SK-N-SH treated with all-trans-retinoic acid at 6 μM for 48 hours (cell line): ENCODE measurements around the gene ATXN7.

Source experiments
- ATAC-seq: fragments of 200-7000 bp; cut with Tn5 transposase; 3 replicates; pipeline ENCODE4 v1.9.1; 2020; ENCODE audit warnings: mild to moderate bottlenecking, moderate library complexity
- ARNTL ChIP-seq: fragments of 450-650 bp; formaldehyde crosslinking; IDR thresholded peaks from 2 replicates; pipeline ENCODE4 v1.5.0; 2020; ENCODE audit warnings: low read depth, mild to moderate bottlenecking, moderate library complexity, borderline replicate concordance
- BACH2 ChIP-seq: fragments of 250-450 bp; sonication (Bioruptor Pico); IDR thresholded peaks from 2 replicates; pipeline ENCODE4 v1.9.0; 2021; ENCODE audit warnings: mild to moderate bottlenecking, borderline replicate concordance
- CSDC2 ChIP-seq: fragments of 250-450 bp; sonication (Bioruptor Pico); IDR thresholded peaks from 2 replicates; pipeline ENCODE4 v1.5.0; 2020; ENCODE audit warnings: mild to moderate bottlenecking, moderate library complexity
- ESRRG ChIP-seq: fragments of 250-450 bp; sonication (Bioruptor Pico); IDR thresholded peaks from 2 replicates; pipeline ENCODE4 v1.6.1; 2021; ENCODE audit warnings: mild to moderate bottlenecking
- GLIS3 ChIP-seq: fragments of 250-450 bp; sonication (Bioruptor Pico); IDR thresholded peaks from 2 replicates; pipeline ENCODE4 v1.5.0; 2020; ENCODE audit warnings: mild to moderate bottlenecking, moderate library complexity
- ISL1 ChIP-seq: fragments of 250-450 bp; sonication (Bioruptor Pico); IDR thresholded peaks from 2 replicates; pipeline ENCODE4 v2.1.2; 2022; ENCODE audit warnings: mild to moderate bottlenecking, moderate library complexity
- OSR1 ChIP-seq: fragments of 250-450 bp; sonication (Bioruptor Pico); IDR thresholded peaks from 2 replicates; pipeline ENCODE4 v1.8.0; 2022; ENCODE audit warnings: moderate library complexity, mild to moderate bottlenecking, inconsistent platforms
- PPARA ChIP-seq: fragments of 250-450 bp; sonication (Bioruptor Pico); IDR thresholded peaks from 2 replicates; pipeline ENCODE4 v1.5.0; 2020; ENCODE audit warnings: mild to moderate bottlenecking, borderline replicate concordance
- SNAI2 ChIP-seq: fragments of 250-450 bp; sonication (Bioruptor Pico); IDR thresholded peaks from 2 replicates; pipeline ENCODE4 v1.5.0; 2020; ENCODE audit warnings: mild to moderate bottlenecking, moderate library complexity
- TCF4 ChIP-seq: fragments of 250-450 bp; sonication (Bioruptor Pico); IDR thresholded peaks from 2 replicates; pipeline ENCODE4 v1.8.0; 2021; ENCODE audit warnings: mild to moderate bottlenecking, moderate library complexity, borderline replicate concordance
- TOX ChIP-seq: fragments of 250-450 bp; sonication (Bioruptor Pico); IDR thresholded peaks from 2 replicates; pipeline ENCODE4 v1.8.0; 2021; ENCODE audit warnings: mild to moderate bottlenecking, moderate library complexity, borderline replicate concordance
- ZC3H10 ChIP-seq: fragments of 250-450 bp; sonication (Bioruptor Pico); IDR thresholded peaks from 2 replicates; pipeline ENCODE4 v1.5.1; 2021; ENCODE audit warnings: mild to moderate bottlenecking, moderate library complexity
- ZFP3 ChIP-seq: fragments of 250-450 bp; sonication (Bioruptor Pico); IDR thresholded peaks from 2 replicates; pipeline ENCODE4 v1.5.0; 2020; ENCODE audit warnings: mild to moderate bottlenecking, moderate library complexity
- ZFP30 ChIP-seq: fragments of 450-650 bp; formaldehyde crosslinking; IDR thresholded peaks from 2 replicates; pipeline ENCODE4 v1.5.0; 2022; ENCODE audit warnings: mild to moderate bottlenecking, moderate library complexity
- ZNF565 ChIP-seq: fragments of 450-650 bp; formaldehyde crosslinking; conservative IDR thresholded peaks from 2 replicates; pipeline ENCODE4 v1.5.0; 2020; ENCODE audit warnings: low read depth, mild to moderate bottlenecking, moderate library complexity
- ZNF70 ChIP-seq: fragments of 450-650 bp; formaldehyde crosslinking; IDR thresholded peaks from 2 replicates; pipeline ENCODE4 v1.5.0; 2020; ENCODE audit warnings: mild to moderate bottlenecking, moderate library complexity
- ZNF8 ChIP-seq: fragments of 450-650 bp; formaldehyde crosslinking; IDR thresholded peaks from 2 replicates; pipeline ENCODE4 v1.5.0; 2020; ENCODE audit warnings: mild to moderate bottlenecking, moderate library complexity
- TF ChIP-seq, protein P1 (sequence below): fragments of 250-450 bp; sonication (Bioruptor Pico); IDR thresholded peaks from 2 replicates; pipeline ENCODE4 v1.5.1; 2020; ENCODE audit warnings: low read depth, mild to moderate bottlenecking, moderate library complexity
- TF ChIP-seq, protein P2 (sequence below): fragments of 250-450 bp; sonication (Bioruptor Pico); IDR thresholded peaks from 2 replicates; pipeline ENCODE4 v1.8.0; 2021; ENCODE audit warnings: low read depth, mild to moderate bottlenecking, moderate library complexity, borderline replicate concordance
- TF ChIP-seq, protein P3 (sequence below): fragments of 250-450 bp; sonication (Bioruptor Pico); IDR thresholded peaks from 2 replicates; pipeline ENCODE4 v1.8.0; 2020; ENCODE audit warnings: mild to moderate bottlenecking, moderate library complexity, borderline replicate concordance
- TF ChIP-seq, protein P4 (sequence below): fragments of 250-450 bp; sonication (Bioruptor Pico); IDR thresholded peaks from 2 replicates; pipeline ENCODE4 v1.5.0; 2020; ENCODE audit warnings: mild to moderate bottlenecking, moderate library complexity

Gene ATXN7

DNA sequence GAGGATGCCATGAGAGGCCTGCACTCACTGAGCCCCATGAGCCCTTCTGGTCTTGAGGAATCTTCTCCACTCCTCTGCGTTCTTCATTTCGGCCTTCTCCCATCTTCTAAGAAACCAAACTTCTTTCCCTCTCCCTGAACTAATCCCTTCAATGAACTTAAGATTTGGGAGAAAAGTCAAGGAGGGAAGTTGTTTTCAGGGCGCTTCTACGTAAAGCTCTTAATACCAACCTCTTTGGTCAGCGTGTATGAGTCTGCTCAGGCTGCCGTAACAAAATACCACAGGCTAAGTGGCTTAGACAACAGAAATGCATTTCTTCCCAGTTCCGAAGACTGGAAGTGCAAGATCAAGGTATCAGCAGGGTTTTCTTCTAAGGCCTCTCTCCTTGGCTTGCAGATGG, 173.4 kb downstream of the ATXN7 start:
- no peak for TF ChIP-seq SNAI2 (CRISPR knock-in tag)
- TF ChIP-seq CSDC2 (CRISPR knock-in tag) = no peak
- no peak for TF ChIP-seq ZNF70 (CRISPR knock-in tag)
- TF ChIP-seq, protein P1, sequence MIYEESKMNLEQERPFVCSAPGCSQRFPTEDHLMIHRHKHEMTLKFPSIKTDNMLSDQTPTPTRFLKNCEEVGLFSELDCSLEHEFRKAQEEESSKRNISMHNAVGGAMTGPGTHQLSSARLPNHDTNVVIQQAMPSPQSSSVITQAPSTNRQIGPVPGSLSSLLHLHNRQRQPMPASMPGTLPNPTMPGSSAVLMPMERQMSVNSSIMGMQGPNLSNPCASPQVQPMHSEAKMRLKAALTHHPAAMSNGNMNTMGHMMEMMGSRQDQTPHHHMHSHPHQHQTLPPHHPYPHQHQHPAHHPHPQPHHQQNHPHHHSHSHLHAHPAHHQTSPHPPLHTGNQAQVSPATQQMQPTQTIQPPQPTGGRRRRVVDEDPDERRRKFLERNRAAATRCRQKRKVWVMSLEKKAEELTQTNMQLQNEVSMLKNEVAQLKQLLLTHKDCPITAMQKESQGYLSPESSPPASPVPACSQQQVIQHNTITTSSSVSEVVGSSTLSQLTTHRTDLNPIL (CRISPR knock-in tag) = no peak
- no peak for TF ChIP-seq PPARA (CRISPR knock-in tag)
- TF ChIP-seq ISL1 (CRISPR knock-in tag) = no peak
- TF ChIP-seq, protein P2, sequence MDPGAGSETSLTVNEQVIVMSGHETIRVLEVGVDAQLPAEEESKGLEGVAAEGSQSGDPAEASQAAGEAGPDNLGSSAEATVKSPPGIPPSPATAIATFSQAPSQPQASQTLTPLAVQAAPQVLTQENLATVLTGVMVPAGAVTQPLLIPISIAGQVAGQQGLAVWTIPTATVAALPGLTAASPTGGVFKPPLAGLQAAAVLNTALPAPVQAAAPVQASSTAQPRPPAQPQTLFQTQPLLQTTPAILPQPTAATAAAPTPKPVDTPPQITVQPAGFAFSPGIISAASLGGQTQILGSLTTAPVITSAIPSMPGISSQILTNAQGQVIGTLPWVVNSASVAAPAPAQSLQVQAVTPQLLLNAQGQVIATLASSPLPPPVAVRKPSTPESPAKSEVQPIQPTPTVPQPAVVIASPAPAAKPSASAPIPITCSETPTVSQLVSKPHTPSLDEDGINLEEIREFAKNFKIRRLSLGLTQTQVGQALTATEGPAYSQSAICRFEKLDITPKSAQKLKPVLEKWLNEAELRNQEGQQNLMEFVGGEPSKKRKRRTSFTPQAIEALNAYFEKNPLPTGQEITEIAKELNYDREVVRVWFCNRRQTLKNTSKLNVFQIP (CRISPR knock-in tag) = no peak
- TF ChIP-seq ZNF8 = no peak
- TF ChIP-seq TCF4 = no peak
- TF ChIP-seq BACH2 (CRISPR knock-in tag) = no peak
- TF ChIP-seq ZC3H10 (CRISPR knock-in tag) = no peak
- no peak for TF ChIP-seq ZFP30 (CRISPR knock-in tag)
- TF ChIP-seq, protein P3, sequence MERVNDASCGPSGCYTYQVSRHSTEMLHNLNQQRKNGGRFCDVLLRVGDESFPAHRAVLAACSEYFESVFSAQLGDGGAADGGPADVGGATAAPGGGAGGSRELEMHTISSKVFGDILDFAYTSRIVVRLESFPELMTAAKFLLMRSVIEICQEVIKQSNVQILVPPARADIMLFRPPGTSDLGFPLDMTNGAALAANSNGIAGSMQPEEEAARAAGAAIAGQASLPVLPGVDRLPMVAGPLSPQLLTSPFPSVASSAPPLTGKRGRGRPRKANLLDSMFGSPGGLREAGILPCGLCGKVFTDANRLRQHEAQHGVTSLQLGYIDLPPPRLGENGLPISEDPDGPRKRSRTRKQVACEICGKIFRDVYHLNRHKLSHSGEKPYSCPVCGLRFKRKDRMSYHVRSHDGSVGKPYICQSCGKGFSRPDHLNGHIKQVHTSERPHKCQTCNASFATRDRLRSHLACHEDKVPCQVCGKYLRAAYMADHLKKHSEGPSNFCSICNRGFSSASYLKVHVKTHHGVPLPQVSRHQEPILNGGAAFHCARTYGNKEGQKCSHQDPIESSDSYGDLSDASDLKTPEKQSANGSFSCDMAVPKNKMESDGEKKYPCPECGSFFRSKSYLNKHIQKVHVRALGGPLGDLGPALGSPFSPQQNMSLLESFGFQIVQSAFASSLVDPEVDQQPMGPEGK (CRISPR knock-in tag) = no peak
- TF ChIP-seq GLIS3 (CRISPR knock-in tag) = no peak
- TF ChIP-seq ESRRG (CRISPR knock-in tag) = no peak
- TF ChIP-seq ZNF565 (CRISPR knock-in tag) = no peak
- TF ChIP-seq, protein P4, sequence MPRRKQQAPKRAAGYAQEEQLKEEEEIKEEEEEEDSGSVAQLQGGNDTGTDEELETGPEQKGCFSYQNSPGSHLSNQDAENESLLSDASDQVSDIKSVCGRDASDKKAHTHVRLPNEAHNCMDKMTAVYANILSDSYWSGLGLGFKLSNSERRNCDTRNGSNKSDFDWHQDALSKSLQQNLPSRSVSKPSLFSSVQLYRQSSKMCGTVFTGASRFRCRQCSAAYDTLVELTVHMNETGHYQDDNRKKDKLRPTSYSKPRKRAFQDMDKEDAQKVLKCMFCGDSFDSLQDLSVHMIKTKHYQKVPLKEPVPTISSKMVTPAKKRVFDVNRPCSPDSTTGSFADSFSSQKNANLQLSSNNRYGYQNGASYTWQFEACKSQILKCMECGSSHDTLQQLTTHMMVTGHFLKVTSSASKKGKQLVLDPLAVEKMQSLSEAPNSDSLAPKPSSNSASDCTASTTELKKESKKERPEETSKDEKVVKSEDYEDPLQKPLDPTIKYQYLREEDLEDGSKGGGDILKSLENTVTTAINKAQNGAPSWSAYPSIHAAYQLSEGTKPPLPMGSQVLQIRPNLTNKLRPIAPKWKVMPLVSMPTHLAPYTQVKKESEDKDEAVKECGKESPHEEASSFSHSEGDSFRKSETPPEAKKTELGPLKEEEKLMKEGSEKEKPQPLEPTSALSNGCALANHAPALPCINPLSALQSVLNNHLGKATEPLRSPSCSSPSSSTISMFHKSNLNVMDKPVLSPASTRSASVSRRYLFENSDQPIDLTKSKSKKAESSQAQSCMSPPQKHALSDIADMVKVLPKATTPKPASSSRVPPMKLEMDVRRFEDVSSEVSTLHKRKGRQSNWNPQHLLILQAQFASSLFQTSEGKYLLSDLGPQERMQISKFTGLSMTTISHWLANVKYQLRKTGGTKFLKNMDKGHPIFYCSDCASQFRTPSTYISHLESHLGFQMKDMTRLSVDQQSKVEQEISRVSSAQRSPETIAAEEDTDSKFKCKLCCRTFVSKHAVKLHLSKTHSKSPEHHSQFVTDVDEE (CRISPR knock-in tag) = no peak
- TF ChIP-seq ARNTL (CRISPR knock-in tag) = no peak
- TF ChIP-seq OSR1 (CRISPR knock-in tag) = no peak
- TF ChIP-seq, all 23 proteins: peak for 0
- ATAC-seq = no peak

DNA sequence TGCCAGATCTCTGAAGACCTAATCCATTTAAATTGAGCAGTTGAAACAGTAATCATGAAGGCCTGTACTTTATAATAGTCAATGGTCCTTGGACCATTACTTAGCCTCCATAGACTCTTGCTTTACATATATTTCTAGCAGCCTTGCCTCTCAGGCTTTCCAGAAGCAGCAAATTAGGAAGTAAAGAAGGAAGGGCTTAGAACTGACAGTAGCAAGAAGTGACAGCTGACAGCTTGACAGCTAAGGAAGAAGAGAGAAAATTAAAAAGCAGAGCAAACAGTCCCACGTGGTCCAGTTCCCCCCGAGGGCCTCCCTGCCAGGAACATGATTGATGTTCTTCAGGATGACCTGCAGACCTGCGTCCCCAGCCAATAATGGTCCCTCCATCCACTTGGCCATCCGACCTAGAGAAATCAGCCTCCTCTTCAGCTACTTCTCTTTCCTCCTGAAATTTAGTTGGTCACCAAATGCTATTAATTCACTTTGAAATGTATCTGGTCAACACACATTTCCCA, 174.6 kb downstream of the ATXN7 start:
- no peak for ATAC-seq
- TF ChIP-seq ZFP30 (CRISPR knock-in tag) (no peak), ESRRG (CRISPR knock-in tag) (no peak), ARNTL (CRISPR knock-in tag) (no peak), ZNF565 (CRISPR knock-in tag) (no peak), ZNF70 (CRISPR knock-in tag) (no peak), ZFP3 (no peak), ZNF8 (no peak), ZC3H10 (CRISPR knock-in tag) (no peak), PPARA (CRISPR knock-in tag) (no peak), TCF4 (no peak), GLIS3 (CRISPR knock-in tag) (no peak), TOX (CRISPR knock-in tag) (no peak), OSR1 (CRISPR knock-in tag) (no peak), BACH2 (CRISPR knock-in tag) (no peak), CSDC2 (CRISPR knock-in tag) (no peak)
- TF ChIP-seq, protein P1 (CRISPR knock-in tag) = no peak
- TF ChIP-seq, protein P4 (CRISPR knock-in tag) = no peak
- TF ChIP-seq, protein P2 (CRISPR knock-in tag) = no peak
- TF ChIP-seq, protein P3 (CRISPR knock-in tag) = no peak
